ENCODE results near the gene PGM5.

DNA sequence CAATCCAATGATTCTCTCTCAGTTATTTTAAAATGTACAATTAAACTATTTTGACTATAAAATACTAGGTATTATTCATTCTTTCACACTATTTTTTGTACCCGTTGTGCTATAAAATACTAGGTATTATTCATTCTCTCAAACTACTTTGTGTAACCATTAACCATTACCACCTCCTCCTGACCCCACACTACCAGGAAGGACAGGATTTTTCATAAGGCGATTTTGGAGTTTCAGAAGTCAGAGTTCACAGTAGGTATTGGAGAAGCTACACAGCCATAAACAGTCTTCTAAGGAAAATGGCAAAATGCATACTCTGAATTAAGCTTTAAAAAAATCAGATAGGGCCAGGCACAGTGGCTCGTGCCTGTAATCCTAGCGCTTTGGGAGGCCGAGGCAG lies 219.4 kb downstream of the PGM5 start:
- TF ChIP-seq, protein P1, sequence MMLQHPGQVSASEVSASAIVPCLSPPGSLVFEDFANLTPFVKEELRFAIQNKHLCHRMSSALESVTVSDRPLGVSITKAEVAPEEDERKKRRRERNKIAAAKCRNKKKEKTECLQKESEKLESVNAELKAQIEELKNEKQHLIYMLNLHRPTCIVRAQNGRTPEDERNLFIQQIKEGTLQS (IDR thresholded peaks at IDR 0.05; ENCODE audit: insufficient read depth, low read depth, low read length): no peak
- TF ChIP-seq PHF8 (conservative IDR thresholded peaks at IDR 0.05; ENCODE audit: low read depth, low read length) (no peak), MAFK (IDR thresholded peaks at IDR 0.05; ENCODE audit: low read depth, low read length) (no peak), EZH2 (IDR thresholded peaks at IDR 0.05; ENCODE audit: low read depth, low read length, severe bottlenecking) (no peak), POLR2A (IDR thresholded peaks at IDR 0.05; ENCODE audit: control extremely low read depth in 1 of 2, low read depth in 2 of 2, low read length in 2 of 2) (no peak), POLR2AphosphoS5 (IDR thresholded peaks at IDR 0.05; ENCODE audit: low read depth, low read length) (no peak), RFX5 (IDR thresholded peaks at IDR 0.05; ENCODE audit: borderline replicate concordance, low read depth, low read length) (no peak), EP300 (IDR thresholded peaks at IDR 0.05; ENCODE audit: borderline replicate concordance in 1 of 2, low read depth in 2 of 2, low read length in 2 of 2) (no peak), JUND (IDR thresholded peaks at IDR 0.05; ENCODE audit: low read length) (no peak), ZNF274 (IDR thresholded peaks at IDR 0.05; ENCODE audit: borderline replicate concordance, extremely low read depth, low read length) (no peak), KDM5A (IDR thresholded peaks at IDR 0.05; ENCODE audit: low read length) (no peak), CTBP2 (IDR thresholded peaks at IDR 0.05; ENCODE audit: borderline replicate concordance, insufficient read depth, insufficient read length, low read length) (no peak)
- TF ChIP-seq, protein P2, sequence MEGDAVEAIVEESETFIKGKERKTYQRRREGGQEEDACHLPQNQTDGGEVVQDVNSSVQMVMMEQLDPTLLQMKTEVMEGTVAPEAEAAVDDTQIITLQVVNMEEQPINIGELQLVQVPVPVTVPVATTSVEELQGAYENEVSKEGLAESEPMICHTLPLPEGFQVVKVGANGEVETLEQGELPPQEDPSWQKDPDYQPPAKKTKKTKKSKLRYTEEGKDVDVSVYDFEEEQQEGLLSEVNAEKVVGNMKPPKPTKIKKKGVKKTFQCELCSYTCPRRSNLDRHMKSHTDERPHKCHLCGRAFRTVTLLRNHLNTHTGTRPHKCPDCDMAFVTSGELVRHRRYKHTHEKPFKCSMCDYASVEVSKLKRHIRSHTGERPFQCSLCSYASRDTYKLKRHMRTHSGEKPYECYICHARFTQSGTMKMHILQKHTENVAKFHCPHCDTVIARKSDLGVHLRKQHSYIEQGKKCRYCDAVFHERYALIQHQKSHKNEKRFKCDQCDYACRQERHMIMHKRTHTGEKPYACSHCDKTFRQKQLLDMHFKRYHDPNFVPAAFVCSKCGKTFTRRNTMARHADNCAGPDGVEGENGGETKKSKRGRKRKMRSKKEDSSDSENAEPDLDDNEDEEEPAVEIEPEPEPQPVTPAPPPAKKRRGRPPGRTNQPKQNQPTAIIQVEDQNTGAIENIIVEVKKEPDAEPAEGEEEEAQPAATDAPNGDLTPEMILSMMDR (IDR thresholded peaks at IDR 0.05; ENCODE audit: control extremely low read depth in 1 of 3, insufficient read depth in 1 of 3, low read depth in 1 of 3, low read length in 3 of 3): no peak
- TF ChIP-seq, protein P3, sequence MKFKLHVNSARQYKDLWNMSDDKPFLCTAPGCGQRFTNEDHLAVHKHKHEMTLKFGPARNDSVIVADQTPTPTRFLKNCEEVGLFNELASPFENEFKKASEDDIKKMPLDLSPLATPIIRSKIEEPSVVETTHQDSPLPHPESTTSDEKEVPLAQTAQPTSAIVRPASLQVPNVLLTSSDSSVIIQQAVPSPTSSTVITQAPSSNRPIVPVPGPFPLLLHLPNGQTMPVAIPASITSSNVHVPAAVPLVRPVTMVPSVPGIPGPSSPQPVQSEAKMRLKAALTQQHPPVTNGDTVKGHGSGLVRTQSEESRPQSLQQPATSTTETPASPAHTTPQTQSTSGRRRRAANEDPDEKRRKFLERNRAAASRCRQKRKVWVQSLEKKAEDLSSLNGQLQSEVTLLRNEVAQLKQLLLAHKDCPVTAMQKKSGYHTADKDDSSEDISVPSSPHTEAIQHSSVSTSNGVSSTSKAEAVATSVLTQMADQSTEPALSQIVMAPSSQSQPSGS (IDR thresholded peaks at IDR 0.05; ENCODE audit: low read length): no peak
